Central memory CD8-positive, alpha-beta T cell (primary cell): Measurements from ENCODE around the gene PTGDS.
A peak's percentile ranks its signal among the peaks of the same experiment; 100 is the strongest.

ENCODE experiments used
- ATAC-seq: fragments of 150-1000 bp; cut with Tn5 transposase; replicated peaks from 2 replicates; pipeline ENCODE4 v1.10.0; 2022; ENCODE audit warnings: mild to moderate bottlenecking, moderate FRiP score, moderate number of reproducible peaks; ENCODE audit not compliant: poor library complexity, severe bottlenecking; ENCODE audit errors: extremely low read depth
- DNase-seq, 2 donors: peaks; one replicate each; pipeline ENCODE4 v3.0.0; 2021; ENCODE audit warnings: low spot score in 2 of 2
- H3K27ac Mint-ChIP-seq: one replicate; pipeline ENCODE4 v1.8.0; 2022; ENCODE audit warnings: low read depth, mild to moderate bottlenecking, moderate library complexity, mixed read lengths
- H3K27me3 Mint-ChIP-seq: one replicate; pipeline ENCODE4 v1.8.0; 2022; ENCODE audit warnings: mixed read lengths
- H3K36me3 Mint-ChIP-seq: one replicate; pipeline ENCODE4 v1.8.0; 2022; ENCODE audit warnings: mild to moderate bottlenecking, moderate library complexity, mixed read lengths; ENCODE audit not compliant: insufficient read depth
- H3K4me1 Mint-ChIP-seq: one replicate; pipeline ENCODE4 v1.8.0; 2022; ENCODE audit warnings: mixed read lengths
- H3K4me3 Mint-ChIP-seq: one replicate; pipeline ENCODE4 v1.8.0; 2022; ENCODE audit warnings: mild to moderate bottlenecking, moderate library complexity, mixed read lengths
- H3K9me3 Mint-ChIP-seq: one replicate; pipeline ENCODE4 v1.8.0; 2022; ENCODE audit warnings: mixed read lengths

The PTGDS gene

DNA sequence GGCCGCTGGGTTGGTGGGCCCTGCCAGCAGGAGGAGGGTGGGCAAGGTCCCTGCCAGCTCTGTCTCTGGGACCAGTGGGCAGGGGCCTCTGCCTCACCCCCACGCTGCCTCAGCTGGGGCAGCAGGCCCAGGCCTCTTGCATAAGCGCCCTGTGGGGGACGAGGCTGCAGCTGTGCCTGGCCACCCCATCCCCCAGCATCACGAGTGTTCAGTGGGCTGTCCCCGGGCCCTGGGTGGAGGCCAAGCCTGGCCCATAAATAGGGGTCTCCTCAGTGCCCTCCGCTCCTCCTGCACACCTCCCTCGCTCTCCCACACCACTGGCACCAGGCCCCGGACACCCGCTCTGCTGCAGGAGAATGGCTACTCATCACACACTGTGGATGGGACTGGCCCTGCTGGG, at the start of gene PTGDS:
TSS of gene PTGDS (plus strand) at position 282 of the 400 bp plus-strand sequence. CDS start at position 357, 75 bp downstream.
- H3K4me3 Mint-ChIP-seq, result peak within 1 kb of the TSS; percentile 52

GRCh38 chr9:136928591-136928990, 48.7 kb upstream of the PTGDS start:
- no peak overlapping the region for H3K4me3 Mint-ChIP-seq
- H3K36me3 Mint-ChIP-seq, result peaks cover 13% of the 10 kb centered on the region
- no peaks in the 10 kb centered on the region for H3K9me3 Mint-ChIP-seq
- H3K27ac Mint-ChIP-seq, result no peak overlapping the region
- no peaks in the 10 kb centered on the region for H3K27me3 Mint-ChIP-seq
- ATAC-seq (no peak), DNase-seq (no peak)
- peaks cover 16% of the 10 kb centered on the region for H3K4me1 Mint-ChIP-seq

More for the DNA sequence above, at the start of gene PTGDS:
- Mint-ChIP-seq H3K36me3 (peaks cover 2% of the 10 kb centered on the region), H3K9me3 (no peaks in the 10 kb centered on the region), H3K4me1 (peaks cover 21% of the 10 kb centered on the region), H3K27me3 (no peaks in the 10 kb centered on the region), H3K27ac (no peak within 1 kb of the TSS)
- DNase-seq (no peak), ATAC-seq (no peak)

DNA sequence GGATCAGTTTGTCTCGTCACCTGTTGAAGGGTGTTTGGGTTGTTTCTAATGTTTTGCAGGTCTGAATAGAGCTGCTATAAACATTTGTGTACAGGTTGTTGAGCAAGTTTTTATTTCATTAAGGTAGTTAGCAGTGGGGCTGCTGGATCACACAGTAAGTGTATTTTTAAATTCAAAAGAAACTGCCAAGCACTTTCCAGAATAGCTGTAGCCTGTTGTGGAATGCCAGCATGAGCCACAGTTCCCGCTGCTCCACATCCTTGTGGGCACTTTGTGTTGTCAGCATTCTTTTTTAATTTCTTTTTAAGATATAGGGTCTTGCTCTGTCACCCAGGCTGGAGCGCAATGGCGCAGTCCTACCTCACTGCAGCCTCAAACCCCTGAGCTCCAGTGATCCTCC, 47.3 kb upstream of the PTGDS start:
- Mint-ChIP-seq H3K36me3 (peaks cover 12% of the 10 kb centered on the region), H3K27me3 (no peaks in the 10 kb centered on the region), H3K4me1 (peaks cover 16% of the 10 kb centered on the region), H3K9me3 (no peaks in the 10 kb centered on the region), H3K4me3 (no peak overlapping the region), H3K27ac (peak overlapping the region; percentile 78)
- ATAC-seq (no peak), DNase-seq (no peak)

- no peak overlapping the region for H3K27ac Mint-ChIP-seq
- H3K36me3 Mint-ChIP-seq, result peaks cover 10% of the 10 kb centered on the region
- DNase-seq, result no peak
- H3K9me3 Mint-ChIP-seq, result no peaks in the 10 kb centered on the region
- H3K27me3 Mint-ChIP-seq, result no peaks in the 10 kb centered on the region
- H3K4me1 Mint-ChIP-seq, result peaks cover 21% of the 10 kb centered on the region
- no peak overlapping the region for H3K4me3 Mint-ChIP-seq
- no peak for ATAC-seq
Observed at GRCh38 chr9:136931611-136932130, 45.6 kb upstream of the PTGDS start.

DNA sequence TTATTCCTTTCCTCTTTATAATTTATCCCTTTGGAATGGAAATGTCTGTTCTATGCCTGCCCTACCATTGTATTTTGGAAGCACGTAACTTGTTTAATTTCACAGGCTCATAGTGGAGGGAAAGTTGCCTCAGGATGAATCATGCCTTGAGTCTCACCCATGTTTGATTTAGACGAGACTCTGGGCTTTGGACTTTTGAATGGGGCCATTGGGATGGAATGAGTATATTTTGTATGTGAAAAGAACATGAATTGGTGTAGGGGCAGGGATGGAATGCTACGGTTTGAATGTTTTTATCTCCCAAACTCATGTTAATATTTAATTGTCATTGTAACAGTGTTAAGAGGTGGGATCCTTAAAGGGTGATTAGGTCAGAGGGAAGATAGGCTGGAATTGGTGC, 43.0 kb upstream of the PTGDS start:
- no peak for ATAC-seq
- no peaks in the 10 kb centered on the region for H3K27me3 Mint-ChIP-seq
- peaks cover 15% of the 10 kb centered on the region for H3K4me1 Mint-ChIP-seq
- H3K27ac Mint-ChIP-seq, result peak overlapping the region; percentile 41
- peaks cover 7% of the 10 kb centered on the region for H3K36me3 Mint-ChIP-seq
- H3K4me3 Mint-ChIP-seq, result no peak overlapping the region
- no peak for DNase-seq
- H3K9me3 Mint-ChIP-seq, result no peaks in the 10 kb centered on the region

DNA sequence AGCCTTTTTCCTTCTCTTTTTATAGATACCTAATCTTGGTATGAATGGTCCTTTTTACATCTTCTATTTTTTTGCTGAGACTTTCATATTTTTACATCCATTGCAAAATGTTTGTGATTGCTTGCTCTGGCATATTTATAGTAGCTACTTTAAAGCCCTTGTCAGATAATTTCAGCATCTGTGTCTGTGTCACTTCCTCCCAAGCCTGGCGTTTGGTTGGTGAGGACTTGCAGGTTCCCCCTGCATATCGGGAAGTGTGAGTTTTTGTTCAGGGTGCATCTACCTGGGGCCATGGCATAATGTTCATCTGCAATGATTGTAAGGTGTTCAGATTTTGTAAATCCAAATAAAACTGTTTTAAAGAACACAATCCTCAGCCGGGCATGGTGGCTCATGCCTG, 41.7 kb upstream of the PTGDS start:
- no peak for ATAC-seq
- Mint-ChIP-seq H3K9me3 (no peaks in the 10 kb centered on the region), H3K4me3 (no peak overlapping the region), H3K27ac (no peak overlapping the region), H3K36me3 (peaks cover 14% of the 10 kb centered on the region), H3K27me3 (no peaks in the 10 kb centered on the region), H3K4me1 (peaks cover 19% of the 10 kb centered on the region)
- no peak for DNase-seq

GRCh38 chr9:136936645-136937170, 40.6 kb upstream of the PTGDS start:
- peaks cover 19% of the 10 kb centered on the region for H3K4me1 Mint-ChIP-seq
- ATAC-seq (no peak), DNase-seq (no peak)
- H3K27me3 Mint-ChIP-seq, result no peaks in the 10 kb centered on the region
- H3K4me3 Mint-ChIP-seq, result no peak overlapping the region
- H3K27ac Mint-ChIP-seq, result no peak overlapping the region
- peaks cover 20% of the 10 kb centered on the region for H3K36me3 Mint-ChIP-seq
- H3K9me3 Mint-ChIP-seq, result no peaks in the 10 kb centered on the region

- H3K9me3 Mint-ChIP-seq, result no peaks in the 10 kb centered on the region
- no peak overlapping the region for H3K4me3 Mint-ChIP-seq
- ATAC-seq (no peak), DNase-seq (no peak)
- no peaks in the 10 kb centered on the region for H3K27me3 Mint-ChIP-seq
- peaks cover 22% of the 10 kb centered on the region for H3K36me3 Mint-ChIP-seq
- peaks cover 19% of the 10 kb centered on the region for H3K4me1 Mint-ChIP-seq
- peak overlapping the region; percentile 49 for H3K27ac Mint-ChIP-seq
Observed at GRCh38 chr9:136937186-136938001, 39.9 kb upstream of the PTGDS start.

DNA sequence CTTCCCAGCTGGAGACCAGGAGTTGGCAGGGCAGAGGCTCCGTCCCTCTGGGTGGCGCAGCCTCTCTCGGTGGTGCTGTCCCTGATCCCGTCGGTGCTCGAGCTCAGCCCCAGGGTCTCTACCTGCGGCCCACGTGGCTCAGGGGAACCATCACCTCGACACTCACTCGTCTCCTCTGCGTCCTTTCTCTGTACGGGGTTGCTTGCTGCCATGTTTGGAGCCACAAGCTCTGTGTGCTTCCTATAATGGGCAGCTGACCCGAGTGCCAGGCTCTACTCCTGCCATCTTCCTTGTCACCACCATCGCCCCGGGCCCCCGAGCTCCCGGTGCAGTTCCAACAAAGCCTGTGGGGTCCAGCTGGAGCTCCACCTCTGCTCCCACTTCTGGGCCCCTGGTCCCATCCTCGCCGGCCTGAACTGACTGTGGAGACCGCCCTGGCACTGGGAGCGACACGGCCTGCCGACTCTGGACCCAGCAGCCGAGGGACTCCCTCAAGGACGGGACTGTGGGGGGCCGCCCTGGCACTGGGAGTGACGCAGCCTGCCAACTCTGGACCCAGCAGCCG, 37.8 kb upstream of the PTGDS start:
- no peak overlapping the region for H3K27ac Mint-ChIP-seq
- H3K27me3 Mint-ChIP-seq, result no peaks in the 10 kb centered on the region
- peaks cover 30% of the 10 kb centered on the region for H3K36me3 Mint-ChIP-seq
- ATAC-seq (no peak), DNase-seq (no peak)
- peaks cover 11% of the 10 kb centered on the region for H3K4me1 Mint-ChIP-seq
- H3K4me3 Mint-ChIP-seq, result no peak overlapping the region
- H3K9me3 Mint-ChIP-seq, result no peaks in the 10 kb centered on the region

GRCh38 chr9:136939996-136940525, 37.2 kb upstream of the PTGDS start:
- H3K36me3 Mint-ChIP-seq, result peaks cover 35% of the 10 kb centered on the region
- no peak for DNase-seq
- H3K4me3 Mint-ChIP-seq, result no peak overlapping the region
- H3K4me1 Mint-ChIP-seq, result peaks cover 17% of the 10 kb centered on the region
- no peak overlapping the region for H3K27ac Mint-ChIP-seq
- H3K27me3 Mint-ChIP-seq, result no peaks in the 10 kb centered on the region
- H3K9me3 Mint-ChIP-seq, result no peaks in the 10 kb centered on the region
- no peak for ATAC-seq

- Mint-ChIP-seq H3K27me3 (no peaks in the 10 kb centered on the region), H3K4me1 (peaks cover 17% of the 10 kb centered on the region), H3K4me3 (no peak overlapping the region), H3K27ac (no peak overlapping the region), H3K36me3 (peaks cover 42% of the 10 kb centered on the region), H3K9me3 (no peaks in the 10 kb centered on the region)
- DNase-seq, result no peak
- no peak for ATAC-seq
Observed at GRCh38 chr9:136940526-136941230, 36.6 kb upstream of the PTGDS start.
